ENCODE data around the gene CELF2.

CELF2 gene

GRCh38 chr10:11209830-11210181 is 192.1 kb downstream of the CELF2 start:
- TF ChIP-seq, protein P1, sequence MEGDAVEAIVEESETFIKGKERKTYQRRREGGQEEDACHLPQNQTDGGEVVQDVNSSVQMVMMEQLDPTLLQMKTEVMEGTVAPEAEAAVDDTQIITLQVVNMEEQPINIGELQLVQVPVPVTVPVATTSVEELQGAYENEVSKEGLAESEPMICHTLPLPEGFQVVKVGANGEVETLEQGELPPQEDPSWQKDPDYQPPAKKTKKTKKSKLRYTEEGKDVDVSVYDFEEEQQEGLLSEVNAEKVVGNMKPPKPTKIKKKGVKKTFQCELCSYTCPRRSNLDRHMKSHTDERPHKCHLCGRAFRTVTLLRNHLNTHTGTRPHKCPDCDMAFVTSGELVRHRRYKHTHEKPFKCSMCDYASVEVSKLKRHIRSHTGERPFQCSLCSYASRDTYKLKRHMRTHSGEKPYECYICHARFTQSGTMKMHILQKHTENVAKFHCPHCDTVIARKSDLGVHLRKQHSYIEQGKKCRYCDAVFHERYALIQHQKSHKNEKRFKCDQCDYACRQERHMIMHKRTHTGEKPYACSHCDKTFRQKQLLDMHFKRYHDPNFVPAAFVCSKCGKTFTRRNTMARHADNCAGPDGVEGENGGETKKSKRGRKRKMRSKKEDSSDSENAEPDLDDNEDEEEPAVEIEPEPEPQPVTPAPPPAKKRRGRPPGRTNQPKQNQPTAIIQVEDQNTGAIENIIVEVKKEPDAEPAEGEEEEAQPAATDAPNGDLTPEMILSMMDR (IDR thresholded peaks at IDR 0.05; ENCODE audit: insufficient read depth, low read depth, low read length, missing control alignments) = no peak
- no peak for DNase-seq (ENCODE audit: low read depth)
- no peak overlapping the region for H3K4me3 ChIP-seq (ENCODE audit: low read length)

- peak; percentile 37 for DNase-seq (ENCODE audit: low read depth)
- H3K4me3 ChIP-seq (ENCODE audit: low read length) = no peak overlapping the region
Measured at GRCh38 chr10:11210211-11210922, 192.7 kb downstream of the CELF2 start.

DNA sequence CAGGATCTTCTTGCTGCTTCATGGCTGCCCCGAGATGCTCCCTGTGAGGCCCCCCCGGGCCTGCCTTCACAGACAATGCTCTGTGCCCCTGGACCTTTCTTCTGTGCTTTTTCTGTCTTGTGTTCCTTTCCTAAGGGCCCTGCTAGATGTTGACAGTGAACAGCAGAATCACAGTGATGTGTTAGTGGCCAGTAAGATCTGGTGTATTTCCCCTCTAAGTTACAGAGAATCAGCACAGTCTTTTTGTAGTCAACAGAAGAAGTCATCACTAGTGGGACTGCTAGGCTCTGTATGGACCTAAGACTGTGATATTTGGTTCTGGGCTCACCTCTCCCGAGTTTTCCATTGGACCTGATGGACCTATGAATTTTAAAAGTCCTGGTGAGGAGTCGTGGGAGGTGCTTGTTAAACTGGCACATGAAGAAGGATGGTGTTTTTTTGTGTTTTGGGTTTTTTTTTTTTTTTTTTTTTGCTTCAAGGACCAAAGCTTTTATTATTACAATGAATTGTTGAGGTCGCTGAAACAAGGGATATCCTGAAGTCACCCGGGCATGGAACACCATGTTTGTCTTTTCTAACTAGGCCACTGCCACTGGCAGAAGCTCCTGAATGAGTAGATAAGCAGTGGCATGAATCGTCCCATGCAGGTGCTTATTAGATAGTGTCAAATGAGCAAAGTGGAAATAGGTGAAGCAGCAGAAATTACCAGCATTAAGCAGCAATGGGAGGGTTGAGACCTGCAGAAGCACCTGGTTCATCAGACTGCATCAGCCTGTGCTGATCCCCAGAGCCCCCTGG is 194.8 kb downstream of the CELF2 start:
- no peak overlapping the region for H3K4me3 ChIP-seq (ENCODE audit: low read length)
- DNase-seq (ENCODE audit: low read depth) = no peak
- TF ChIP-seq, protein P1 (IDR thresholded peaks at IDR 0.05; ENCODE audit: insufficient read depth, low read depth, low read length, missing control alignments) = no peak

More at GRCh38 chr10:11210211-11210922, 192.7 kb downstream of the CELF2 start:
- TF ChIP-seq, protein P1 (IDR thresholded peaks at IDR 0.05; ENCODE audit: insufficient read depth, low read depth, low read length, missing control alignments) = no peak

GRCh38 chr10:11213137-11213536 is 195.5 kb downstream of the CELF2 start:
- H3K4me3 ChIP-seq (ENCODE audit: low read length) = no peak overlapping the region
- TF ChIP-seq, protein P1 (IDR thresholded peaks at IDR 0.05; ENCODE audit: insufficient read depth, low read depth, low read length, missing control alignments) = no peak
- DNase-seq (ENCODE audit: low read depth) = no peak

GRCh38 chr10:11214407-11214806 is 196.7 kb downstream of the CELF2 start:
- TF ChIP-seq, protein P1 (IDR thresholded peaks at IDR 0.05; ENCODE audit: insufficient read depth, low read depth, low read length, missing control alignments) = no peak
- no peak for DNase-seq (ENCODE audit: low read depth)
- no peak overlapping the region for H3K4me3 ChIP-seq (ENCODE audit: low read length)

GRCh38 chr10:11215471-11215870 is 197.8 kb downstream of the CELF2 start:
- DNase-seq (ENCODE audit: low read depth) = no peak
- TF ChIP-seq, protein P1 (IDR thresholded peaks at IDR 0.05; ENCODE audit: insufficient read depth, low read depth, low read length, missing control alignments) = no peak

More at GRCh38 chr10:11215471-11215870, 197.8 kb downstream of the CELF2 start:
- no peak overlapping the region for H3K4me3 ChIP-seq (ENCODE audit: low read length)

Measured in epithelial cell of esophagus (primary cell).